ENCODE measurements around the gene PRICKLE4.

The PRICKLE4 gene

DNA sequence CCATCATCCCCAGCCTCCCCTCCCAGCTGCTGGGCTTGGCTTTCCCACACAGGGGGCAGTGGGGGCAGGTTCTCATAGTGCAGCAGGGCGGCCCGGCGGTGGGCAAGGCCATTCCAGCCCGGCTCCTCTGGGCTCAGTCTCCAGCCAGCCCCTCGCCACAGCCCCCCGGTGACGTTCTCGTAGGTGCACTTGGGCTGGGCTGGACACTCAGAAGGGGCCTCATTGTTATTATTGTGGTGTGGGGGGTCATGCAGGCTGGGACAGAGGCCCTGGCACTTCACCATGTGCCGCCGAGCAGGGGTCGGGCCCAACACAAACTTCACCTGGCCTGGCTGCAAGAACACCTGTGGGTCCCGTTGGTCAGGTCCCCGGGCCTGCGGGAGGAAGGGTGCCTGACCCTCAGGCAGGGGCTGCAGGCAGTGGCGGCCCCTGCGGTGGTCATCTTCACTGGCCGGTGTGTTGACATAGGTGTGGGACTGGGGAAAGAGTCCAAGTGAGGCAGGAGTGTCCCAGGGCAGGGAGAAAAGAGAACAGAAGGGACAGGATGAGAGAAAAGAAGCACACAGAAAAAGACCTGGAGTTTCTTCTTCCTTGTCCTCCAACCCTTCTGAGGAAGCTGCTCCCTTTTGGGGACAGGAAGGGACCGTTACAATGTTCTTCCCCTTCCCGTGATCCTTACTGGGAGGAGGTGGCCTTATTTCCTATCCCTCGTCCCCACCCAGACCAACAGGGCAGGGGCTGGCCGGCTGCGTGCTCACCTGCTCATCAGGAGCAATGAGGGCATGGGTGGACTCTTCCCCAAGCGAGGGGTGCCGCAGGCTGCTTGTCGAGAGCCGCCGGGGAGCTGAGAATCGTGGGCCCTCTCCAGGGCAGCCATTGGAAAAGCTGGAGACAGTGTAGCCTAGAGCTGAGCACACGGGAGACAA is 9.3 kb upstream of the PRICKLE4 start:
- DNase-seq (ENCODE audit: low spot score) = no peak

DNA sequence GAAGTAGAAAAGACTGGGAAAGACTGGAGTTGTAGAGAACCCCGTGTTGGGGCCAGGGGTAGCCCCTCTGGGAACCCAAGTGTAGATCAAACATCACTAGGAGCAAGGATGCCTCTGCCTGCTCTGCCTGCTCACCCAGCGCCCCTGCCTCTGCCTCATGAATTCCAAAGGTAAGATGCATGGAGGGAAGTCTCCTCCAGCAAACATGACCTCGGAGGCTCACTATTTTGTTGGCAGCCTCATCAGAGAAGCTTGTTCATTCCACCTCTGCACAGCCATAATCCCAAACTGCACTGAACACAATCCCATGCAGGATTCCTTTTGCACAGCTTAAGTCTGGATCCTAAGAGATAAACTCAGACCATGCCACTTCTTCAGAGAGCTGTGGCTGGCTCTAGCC is 5.7 kb upstream of the PRICKLE4 start:
- no peak for DNase-seq (ENCODE audit: low spot score)

DNA sequence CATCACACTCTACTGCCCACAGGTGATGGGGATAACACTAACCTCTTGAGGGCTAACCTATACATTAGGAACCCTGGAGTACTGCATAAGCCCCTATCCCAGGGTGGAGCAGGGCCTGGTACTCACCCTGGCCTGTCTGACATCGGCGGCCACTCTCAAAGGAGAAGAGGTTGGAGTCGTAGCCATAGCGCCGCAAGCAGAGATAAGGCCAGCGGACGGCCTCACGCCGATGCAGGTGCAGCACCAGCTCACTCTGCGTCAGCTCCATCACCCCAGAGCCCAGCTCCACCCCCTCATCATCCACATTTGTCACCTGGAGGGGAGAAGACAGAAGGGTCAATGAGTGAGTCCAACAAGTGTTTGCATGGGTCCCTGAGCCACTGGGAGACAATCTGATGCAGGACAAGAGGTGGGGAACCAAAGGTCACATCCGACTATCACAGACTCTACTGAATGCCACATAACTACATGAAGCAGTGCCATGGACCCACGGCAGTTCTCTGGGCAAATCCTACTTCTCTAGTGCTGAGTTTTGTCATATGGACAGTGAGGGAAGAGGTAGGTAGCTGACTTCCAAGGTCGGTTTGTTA is 5.2 kb upstream of the PRICKLE4 start:
- no peak for DNase-seq (ENCODE audit: low spot score)

DNA sequence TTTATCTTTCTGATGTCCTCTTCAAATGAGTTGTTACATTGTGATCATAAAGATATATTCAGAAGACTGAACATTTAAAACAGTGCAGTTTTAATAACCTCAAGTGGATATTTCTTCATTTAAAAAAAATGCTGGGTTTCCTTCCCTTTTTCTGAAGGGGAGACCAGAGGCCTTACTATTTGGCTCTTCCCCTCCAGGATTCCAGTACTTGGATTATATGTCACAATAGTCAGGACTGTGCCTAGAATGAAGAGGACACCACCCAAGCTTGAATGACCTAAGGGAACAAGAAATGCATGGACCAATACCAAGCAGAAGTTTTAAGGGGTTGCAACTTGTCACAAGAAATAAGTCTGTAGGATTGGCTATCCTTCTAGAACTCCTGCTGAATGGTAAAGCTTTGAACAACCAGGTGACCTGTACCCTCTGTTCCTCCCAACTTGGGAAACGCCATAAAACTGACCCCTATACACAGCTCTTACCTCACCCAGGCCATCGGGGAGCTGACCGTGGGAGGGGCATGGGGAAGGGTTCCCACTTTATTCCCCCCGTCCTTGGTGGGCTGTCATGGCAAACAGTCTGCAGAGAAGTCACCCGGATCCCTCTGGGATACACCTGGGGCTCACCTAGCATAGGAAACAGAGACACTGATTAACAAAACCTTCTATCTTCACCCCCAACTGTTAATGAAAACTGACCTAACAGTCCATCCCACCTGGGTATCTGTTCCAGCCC is 2.9 kb upstream of the PRICKLE4 start:
- no peak for DNase-seq (ENCODE audit: low spot score)

DNA sequence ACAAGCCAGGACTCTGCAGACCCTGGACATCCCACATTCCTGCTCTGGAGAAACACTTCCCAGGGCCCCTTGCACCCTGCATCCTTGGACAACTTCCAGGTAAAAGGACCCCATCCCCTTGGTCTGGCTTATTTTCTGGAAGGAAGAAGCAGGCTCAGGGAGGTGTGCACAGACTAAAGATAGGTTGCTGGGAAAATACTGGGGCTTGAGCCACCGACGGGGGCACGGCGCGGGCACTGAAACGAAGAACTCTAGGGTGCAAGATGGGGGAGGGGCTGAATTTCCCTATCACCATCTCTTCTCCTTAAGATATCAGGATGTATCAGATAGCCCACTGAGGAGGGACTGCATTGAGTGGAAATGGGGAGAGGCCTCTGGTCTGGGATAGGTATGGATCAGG is 1.7 kb upstream of the PRICKLE4 start:
- DNase-seq (ENCODE audit: low spot score) = no peak

DNA sequence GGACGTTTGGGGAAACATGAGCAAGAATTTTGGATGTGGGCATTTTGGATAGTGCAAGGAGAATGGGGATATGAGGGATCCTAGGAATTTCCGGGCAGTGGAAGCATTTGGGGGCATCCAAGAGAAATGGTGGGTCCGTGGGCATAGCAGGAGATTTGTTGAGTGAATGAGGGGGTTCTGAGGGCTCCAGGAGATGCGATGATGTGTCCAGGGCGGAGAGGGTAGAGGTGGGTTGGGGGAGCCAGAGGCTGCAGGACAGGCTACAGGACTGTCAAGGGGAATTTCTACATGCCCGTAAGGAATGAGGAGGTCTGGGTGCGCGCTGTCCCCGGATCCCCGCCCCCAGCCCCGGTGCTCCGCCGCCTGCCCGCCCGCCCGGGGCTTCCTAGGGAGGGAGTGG is 1.2 kb upstream of the PRICKLE4 start:
- DNase-seq (ENCODE audit: low spot score) = no peak

DNA sequence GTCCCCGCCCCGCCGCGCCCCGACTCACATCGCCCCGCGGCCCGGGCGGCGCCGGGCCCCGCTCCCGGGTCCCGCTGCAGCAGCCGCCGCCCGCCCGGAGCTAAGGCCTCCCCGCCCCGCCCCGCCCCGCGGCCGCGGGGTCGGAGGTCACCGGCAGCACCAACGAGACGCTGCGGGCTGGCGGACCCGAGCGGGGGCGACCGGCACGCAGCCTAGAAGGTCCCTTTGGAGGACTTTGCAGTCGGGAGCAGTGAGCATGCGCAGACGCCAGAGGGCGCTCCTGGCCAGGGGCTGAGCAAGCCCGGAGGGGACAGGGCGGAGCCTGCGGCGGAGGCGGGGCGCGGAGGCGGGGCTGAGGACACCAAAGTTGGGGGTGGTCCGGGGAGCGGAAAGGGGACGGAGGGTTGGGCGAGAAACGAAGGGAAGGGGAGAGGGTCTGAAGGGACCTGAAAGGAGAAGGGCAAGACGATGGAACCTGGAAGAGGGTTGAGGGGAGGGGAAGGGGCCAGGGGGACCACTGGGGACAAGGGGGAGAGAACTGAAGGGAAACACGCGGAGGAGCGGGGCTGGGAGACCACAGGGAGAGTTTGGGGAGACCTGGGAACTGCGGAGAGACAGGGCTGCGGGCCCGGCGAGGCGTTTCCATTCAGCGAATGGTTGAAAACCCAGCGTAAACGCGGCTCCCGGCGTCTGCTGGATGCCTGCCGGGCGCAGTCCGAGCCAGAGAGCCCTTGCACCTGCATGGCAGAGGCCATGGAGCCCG is 613 bp upstream of the PRICKLE4 start, which contains the start of gene FRS3:
Gene FRS3, minus strand, starts transcription at position 113 of the 763 bp plus-strand sequence. CDS start 2,913 bp downstream, outside the sequence.
- peak; percentile 99 for DNase-seq (ENCODE audit: low spot score)

DNA sequence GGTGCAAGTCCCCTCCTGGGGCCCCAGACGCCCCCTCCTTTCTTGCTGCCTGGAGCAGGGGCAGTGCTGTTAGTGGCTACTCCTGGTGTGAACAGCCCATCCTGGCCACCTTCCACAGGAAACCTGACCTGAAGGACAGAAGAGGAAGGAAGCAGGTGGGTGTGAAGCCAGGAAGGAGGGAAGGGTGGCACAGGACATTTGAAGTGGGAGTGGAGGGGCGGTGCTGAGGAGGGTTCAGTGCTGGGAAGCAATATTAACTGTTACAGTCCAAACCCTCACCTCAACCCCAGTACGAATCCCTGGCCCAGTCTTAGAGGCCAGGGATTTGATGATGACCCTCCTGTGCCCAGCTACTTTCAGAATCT is 766 bp downstream of the PRICKLE4 start:
- DNase-seq (ENCODE audit: low spot score) = no peak

DNA sequence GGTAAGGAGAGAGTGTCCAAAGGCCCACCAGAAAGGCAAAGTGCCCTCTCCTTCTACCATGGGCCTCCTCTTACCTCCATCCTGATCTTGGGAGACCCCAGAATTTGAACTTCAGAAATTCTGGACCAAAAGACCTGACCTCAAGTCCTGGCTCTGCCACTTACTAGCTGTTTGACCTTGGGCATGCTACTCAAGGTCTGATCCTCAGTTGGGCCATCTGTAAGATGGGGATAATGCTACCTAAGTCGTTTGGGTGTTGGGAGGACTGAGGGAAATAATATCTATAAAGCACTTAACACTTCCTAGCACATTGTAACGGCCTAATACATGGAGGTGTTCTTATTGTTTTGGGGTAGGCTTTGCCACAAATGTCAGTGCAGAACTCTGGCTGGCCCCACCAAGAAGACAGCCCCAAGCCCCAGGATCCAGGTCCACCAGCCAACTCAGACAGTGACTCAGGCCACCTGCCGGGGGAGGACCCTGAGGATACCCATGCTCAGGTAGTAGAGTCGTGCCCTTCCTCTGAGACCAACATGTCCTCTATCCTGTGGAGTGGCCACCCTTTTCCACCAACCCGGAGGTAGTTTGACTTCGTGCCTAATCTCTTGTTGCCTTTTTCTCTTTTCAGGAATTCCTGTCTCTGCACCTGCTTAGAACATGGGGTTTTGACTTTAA is 2.7 kb downstream of the PRICKLE4 start:
- no peak for DNase-seq (ENCODE audit: low spot score)

DNA sequence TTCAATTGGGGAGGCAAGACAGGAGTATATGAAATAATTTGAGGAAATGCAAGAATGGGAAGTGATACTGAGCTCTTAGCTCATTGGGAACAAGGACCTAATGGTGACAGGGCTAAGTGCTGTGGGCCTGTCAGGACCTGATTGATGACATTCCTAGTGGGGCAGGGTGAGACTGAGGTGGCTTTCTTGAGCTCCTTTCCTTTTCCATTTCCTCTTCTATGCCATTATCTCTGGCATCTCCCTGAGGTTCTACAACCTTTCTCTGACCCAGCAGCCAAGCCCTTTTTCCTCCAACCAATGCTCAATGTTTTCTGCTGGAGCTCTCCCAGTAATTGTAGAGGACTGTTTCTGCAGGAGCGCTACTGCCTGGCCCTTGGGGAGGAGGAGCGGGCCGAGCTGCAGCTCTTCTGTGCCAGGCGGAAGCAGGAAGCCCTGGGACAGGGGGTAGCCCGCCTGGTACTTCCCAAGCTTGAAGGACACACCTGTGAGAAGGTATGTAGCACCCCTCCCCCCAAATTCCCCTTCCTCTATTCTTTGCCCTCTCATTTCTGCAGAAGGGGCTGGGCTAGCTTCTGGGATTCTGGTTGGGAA is 4.1 kb downstream of the PRICKLE4 start:
- no peak for DNase-seq (ENCODE audit: low spot score)

DNA sequence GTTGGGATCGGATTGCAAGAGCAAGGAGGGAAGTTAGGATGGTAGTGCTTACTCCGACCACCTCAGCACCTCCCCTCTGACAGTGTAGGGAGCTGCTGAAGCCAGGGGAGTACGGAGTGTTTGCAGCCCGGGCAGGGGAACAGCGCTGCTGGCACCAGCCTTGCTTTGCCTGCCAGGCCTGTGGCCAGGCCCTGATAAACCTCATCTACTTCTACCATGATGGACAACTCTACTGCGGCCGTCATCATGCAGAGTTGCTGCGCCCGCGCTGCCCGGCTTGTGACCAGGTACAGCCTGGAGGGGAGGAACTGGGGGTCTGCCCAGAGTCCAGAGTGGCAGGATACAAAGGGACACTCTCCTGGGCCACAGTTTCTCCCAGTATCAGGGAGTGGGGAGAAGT is 4.7 kb downstream of the PRICKLE4 start:
- DNase-seq (ENCODE audit: low spot score) = no peak

DNA sequence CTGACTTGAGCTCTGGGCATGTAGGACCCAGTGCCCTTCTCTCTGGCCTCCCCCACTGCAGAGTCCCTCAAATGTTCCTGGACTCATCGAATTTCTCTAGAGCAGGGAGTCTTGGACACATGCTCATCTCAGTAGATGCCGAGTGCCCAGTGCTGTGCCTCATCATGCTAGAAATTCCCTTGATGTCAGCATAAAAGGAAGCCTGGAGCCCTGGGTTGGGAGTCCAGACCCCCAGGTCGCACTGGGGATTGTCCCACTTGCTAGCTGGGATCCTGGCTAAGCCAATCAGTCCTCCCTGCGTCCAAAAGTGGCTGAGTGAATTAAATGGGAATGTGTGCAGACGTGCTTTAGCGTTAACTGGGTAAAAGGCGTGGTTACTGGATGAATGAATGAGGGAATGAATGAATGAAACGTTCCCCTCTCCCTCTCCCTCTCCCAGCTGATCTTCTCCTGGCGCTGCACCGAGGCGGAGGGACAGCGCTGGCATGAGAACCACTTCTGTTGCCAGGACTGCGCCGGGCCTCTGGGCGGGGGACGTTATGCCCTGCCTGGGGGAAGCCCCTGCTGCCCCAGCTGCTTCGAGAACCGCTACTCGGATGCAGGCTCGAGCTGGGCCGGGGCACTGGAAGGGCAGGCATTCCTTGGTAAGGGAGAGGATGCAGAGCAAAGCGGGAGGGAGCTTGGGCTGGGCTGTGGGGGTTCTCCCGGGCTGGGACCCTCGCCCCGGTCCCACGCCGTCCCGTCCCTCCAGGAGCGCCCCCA is 5.3 kb downstream of the PRICKLE4 start:
- no peak for DNase-seq (ENCODE audit: low spot score)

DNA sequence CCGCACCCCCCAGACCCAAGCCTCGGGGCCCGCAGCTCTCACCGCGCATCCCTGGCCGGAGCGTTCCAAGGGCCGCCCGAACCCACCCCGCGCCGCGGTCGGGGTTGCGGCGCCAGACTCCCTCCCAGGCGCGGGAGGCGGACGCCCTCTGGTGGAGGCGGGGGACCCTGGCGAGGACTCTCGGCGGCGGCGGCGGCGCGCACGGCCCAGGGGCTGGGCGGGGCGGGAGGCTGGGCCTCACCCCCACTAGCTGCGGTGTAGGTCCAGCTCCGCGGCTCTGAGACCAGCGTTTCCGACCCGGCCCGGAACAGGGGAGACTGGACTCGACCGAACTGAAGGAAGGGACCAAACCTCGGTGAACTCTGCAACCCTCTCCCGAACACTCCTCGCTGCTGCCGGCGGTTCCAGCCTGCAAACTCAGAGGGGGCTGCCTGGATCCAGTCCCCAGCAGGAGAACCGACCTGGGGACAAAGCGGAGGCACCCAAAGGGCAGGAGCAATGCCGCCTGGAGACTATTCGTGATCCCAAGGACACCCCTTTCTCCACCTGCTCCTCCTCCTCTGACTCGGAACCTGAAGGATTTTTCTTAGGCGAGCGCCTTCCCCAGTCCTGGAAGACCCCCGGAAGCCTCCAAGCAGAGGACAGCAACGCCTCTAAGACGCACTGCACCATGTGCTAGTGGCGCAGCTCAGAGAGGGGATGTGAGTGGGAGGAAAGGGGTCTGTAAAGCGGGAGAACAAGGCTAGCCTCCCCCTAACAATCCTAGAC is 6.1 kb downstream of the PRICKLE4 start:
- peak; percentile 88 for DNase-seq (ENCODE audit: low spot score)

DNA sequence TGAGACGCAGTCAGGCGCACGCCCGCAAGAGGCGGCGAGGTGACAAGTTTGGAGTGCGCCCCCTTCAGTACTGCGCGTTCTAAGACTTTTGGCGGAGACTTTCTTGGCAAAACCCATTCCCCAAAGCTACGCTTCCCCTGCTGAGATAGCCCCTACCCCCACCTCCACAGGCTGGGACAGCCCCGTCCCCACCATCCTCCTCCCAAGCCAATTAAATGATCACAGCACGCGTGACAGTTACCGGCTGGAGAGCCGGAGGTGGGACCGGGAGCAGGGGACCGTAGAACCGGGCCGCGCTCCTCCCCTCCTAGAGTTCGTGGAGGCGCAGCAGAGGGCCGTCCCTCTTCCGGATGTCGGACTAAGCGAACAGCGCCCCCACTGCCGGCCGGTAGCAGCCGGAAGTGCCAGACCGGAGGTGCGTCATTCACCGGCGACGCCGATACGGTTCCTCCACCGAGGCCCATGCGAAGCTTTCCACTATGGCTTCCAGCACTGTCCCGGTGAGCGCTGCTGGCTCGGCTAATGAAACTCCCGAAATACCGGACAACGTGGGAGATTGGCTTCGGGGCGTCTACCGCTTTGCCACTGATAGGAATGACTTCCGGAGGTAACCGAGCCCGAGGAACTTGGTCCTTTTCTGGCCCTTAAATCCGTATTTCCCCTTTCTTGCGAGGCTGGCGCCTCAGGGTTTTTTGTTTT is 6.8 kb downstream of the PRICKLE4 start, which contains the start of gene TOMM6:
Gene TOMM6, plus strand, starts transcription at position 476 of the 699 bp plus-strand sequence. Its CDS starts 4 bp downstream, at position 480.
- peak; percentile 96 for DNase-seq (ENCODE audit: low spot score)

DNA sequence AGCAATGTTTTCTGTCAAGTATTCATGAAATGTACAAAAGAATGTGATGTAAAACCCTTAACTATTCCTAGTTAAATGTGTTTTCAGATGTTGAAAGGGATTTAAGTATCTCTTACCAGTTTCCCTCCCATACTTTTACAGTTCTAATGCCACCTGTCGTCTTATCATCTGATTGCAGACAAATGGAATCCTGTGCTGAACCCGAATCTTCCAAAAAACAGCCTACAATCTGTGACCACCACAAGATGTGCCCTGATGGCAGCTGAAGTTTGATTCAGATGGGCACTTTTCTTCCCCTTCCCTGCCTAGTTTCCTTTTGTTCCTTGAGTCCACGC is 8.8 kb downstream of the PRICKLE4 start:
- DNase-seq (ENCODE audit: low spot score) = no peak

DNA sequence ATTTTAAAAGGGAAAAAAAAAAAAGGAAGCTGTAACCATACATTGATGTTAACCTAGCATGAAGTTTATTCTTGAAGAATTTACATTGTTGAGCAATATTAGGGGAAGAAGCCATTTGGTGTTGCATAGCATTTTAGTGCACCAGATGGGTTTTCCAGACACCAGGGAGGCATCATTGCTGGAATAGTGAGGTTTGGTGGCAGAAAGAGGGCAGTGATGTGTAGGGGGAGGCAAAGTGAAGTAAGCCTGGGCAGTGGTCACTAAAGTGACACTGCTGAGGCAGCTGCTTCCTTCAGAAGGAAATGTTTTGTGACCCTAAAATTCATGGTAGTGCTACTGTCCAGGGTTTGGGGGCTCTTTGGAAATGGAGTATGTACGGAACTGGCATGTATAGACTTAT is 9.5 kb downstream of the PRICKLE4 start:
- no peak for DNase-seq (ENCODE audit: low spot score)

DNA sequence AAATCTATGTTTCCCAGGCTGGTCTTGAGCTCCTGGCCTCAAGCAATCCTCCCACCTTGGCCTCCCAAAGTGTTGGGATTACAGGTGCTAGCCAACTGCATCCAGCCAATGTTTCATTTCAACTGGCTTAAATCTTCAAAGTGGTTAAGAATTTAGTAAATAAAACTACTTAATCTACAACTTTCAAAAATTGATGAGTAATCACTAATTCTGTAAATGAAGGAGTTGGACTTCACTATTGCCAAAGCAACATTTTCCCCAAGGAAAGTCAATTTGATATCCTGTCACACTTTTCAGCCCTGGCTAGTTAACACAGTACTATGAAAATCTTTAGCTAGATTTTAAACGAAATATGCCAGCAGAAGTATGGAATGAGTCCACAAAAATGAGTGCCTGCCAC is 10.7 kb downstream of the PRICKLE4 start:
- no peak for DNase-seq (ENCODE audit: low spot score)

DNA sequence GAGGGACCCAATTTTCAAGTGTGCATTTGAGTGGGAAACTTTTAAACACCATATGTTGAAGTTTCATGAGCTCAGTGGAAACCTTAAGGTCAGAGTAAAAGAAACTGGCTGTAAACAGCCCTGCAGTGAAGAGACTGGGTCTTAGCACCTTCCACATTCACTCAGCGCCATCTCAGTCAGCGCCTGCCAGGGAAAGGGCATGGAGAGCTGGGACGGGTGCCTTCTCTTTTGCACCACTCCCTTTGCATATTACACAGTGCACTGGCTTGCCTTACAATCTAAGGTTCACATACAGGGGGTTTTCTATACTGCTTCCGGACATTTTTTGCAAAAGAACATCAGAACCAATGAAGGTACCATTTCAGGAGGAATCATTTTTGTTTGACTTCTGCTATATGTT is 11.4 kb downstream of the PRICKLE4 start:
- DNase-seq (ENCODE audit: low spot score) = no peak

DNA sequence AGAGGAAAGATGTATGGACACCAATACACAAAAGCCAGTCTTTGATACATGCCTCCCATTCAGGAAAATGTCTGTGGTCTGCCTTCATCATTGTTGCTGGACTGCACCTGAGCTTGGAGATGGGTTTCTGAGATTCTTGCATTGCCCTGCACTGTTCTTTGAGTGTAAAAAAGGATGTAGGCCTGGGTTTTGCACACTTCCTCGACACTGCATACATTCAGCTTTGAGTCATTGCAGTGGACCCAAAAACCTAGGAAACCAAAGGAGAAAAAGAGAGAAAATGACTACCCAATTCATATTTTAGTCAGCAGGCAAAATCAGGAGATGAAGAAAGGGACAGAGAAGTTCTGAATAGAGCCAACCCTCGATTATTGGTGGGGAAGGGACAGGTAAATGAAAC is 15.9 kb downstream of the PRICKLE4 start:
- DNase-seq (ENCODE audit: low spot score) = no peak

All from CD4-positive, alpha-beta T cell treated with Interleukin-2 at 100 ng/mL for 4 hours (primary cell).